Measurements from ENCODE around the gene CNTFR. TPM values are rescaled to one million over a fixed set of nuclear protein-coding genes. Genes with fewer than 3 reads are reported as not detected.
A peak's percentile ranks its signal among the peaks of the same experiment; 100 is the strongest.
"Not testable (repeated sequence)": the region's sequence is repeated elsewhere in the genome, so short reads cannot be mapped to it uniquely, and the experiment has no call there.

The CNTFR gene, protein sequence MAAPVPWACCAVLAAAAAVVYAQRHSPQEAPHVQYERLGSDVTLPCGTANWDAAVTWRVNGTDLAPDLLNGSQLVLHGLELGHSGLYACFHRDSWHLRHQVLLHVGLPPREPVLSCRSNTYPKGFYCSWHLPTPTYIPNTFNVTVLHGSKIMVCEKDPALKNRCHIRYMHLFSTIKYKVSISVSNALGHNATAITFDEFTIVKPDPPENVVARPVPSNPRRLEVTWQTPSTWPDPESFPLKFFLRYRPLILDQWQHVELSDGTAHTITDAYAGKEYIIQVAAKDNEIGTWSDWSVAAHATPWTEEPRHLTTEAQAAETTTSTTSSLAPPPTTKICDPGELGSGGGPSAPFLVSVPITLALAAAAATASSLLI
- total RNA-seq: 23.2 TPM

DNA sequence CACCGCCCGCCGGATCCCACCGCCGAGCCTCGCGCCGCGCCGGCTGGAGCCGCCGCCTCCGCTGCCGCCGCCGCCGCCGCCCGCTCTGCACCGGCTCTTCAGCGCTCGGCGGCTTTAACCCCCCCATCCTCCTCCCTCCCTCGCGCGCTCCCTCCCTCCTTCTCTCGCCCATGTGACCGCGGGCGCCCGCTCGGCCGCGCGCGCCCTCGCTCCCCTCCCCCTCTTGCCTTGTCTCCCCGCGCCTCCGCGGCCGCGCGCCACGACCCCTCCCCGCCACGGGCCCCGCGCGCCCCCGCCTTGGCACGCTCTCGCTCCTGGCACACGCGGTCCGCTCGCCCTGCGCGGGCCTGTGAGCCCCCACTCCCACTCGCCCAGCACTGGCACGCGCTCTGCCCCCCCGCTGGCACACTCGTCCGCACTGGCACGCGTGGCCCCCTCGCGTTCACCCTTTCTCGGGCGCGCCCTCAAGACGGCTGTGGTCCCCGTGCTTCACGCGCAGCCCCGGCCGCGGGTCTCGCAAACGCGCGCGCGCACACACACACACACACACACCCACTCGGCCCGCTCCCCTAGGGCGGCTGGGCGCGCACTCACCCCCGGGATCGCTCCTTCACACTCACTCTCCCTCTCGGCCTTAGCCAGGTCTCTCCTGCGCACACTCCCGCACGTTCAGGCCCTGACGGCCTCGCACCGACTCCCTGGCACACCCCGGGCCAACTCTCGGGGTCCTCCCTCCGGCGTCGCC lies at the start of gene CNTFR:
CNTFR (minus strand) TSS at position 89 of the 745 bp plus-strand sequence. CDS start 20,743 bp downstream, outside the sequence.
- DNase-seq (ENCODE audit: low spot score) (peak; percentile 81), ATAC-seq (peak; percentile 42)
- intact Hi-C loops (cut with DNase I): loop anchor here (5.0 kb wide), 3 partner anchors 43 to 183 kb away; no protein-coding TSS in a partner anchor

DNA sequence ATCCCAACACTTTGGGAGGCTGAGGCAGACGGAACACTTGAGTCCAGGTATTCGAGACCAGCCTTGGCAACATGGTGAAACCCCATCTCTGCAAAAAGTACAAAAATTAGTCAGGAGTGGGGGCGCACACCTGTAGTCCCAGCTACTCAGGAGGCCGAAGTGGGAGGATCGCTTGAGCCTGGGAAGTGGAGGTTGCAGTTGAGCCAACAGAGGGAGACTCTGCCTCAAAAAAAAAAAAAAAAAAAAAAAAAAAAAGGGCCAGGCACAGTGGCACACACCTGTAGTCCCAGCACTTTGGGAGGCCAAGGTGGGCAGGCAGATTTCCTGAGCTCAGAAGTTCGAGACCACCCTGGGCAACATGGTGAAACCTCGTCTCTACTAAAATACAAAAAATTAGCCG lies 49.8 kb upstream of the CNTFR start:
- DNase-seq (ENCODE audit: low spot score); ATAC-seq; intact Hi-C loops (cut with DNase I): not testable (repeated sequence)

DNA sequence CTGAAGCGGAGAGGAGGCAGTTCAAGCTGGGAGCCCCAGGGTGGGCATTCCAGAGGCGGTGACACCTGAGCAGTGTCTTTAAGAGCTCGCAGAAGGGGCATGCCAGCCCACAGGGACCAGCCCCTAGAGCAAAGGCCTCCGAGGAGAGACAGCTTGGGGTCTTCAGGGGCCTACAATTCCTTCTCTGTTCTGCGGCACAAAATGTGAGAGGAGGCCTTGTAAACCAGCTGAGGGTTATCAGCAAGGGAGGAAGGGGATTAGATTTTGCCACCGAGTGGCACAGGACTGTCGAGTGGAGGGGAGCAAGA lies 48.6 kb upstream of the CNTFR start:
- intact Hi-C loops (cut with DNase I): no loop called here
- ATAC-seq: no peak

DNA sequence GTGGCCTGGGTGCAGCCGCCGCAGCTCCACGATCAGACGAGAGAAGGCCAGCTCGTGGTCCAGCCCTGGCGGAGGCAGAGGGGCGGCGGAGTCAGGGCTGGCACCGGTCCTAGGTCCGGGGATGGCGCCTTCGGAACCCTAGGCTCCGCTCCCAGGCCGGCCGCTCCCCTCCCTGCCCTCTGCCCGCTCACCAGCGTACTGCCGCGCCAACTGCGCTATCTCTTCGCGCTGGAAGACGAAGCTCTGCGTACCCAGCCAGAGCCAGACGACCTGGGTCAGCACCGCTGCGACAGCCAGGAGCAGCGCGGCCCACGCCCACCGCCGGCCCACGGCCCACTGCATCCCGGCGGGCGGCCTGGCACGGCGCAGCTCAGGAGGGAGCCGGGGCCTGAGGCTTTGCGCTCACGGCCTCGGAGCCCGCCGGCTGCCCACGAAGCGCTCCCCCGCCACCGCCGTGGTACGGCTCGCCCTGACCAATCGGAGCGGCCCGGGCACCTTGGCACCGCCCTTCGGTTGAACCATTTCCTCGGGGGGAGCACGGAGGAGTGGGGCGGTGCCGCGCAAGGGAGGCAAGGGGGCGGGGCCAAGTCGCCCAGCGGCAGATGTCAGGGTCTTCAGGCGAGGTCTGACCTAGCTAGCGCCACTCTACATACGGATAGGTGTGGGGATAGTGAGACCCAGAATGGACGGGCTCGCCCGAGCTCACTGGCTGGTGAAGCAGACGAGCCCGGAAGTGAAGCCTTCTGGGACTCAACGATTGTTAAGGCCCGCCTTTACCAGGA lies 48.0 kb upstream of the CNTFR start, which contains the start of gene SIGMAR1:
SIGMAR1 (minus strand) TSS at position 432 of the 782 bp plus-strand sequence; CDS start at position 342, 90 bp downstream.
- intact Hi-C loops (cut with DNase I): no loop called here
- peak; percentile 98 for ATAC-seq
- DNase-seq (ENCODE audit: low spot score): peak; percentile 97

More for the DNA sequence above, 48.6 kb upstream of the CNTFR start:
- no peak for DNase-seq (ENCODE audit: low spot score)

DNA sequence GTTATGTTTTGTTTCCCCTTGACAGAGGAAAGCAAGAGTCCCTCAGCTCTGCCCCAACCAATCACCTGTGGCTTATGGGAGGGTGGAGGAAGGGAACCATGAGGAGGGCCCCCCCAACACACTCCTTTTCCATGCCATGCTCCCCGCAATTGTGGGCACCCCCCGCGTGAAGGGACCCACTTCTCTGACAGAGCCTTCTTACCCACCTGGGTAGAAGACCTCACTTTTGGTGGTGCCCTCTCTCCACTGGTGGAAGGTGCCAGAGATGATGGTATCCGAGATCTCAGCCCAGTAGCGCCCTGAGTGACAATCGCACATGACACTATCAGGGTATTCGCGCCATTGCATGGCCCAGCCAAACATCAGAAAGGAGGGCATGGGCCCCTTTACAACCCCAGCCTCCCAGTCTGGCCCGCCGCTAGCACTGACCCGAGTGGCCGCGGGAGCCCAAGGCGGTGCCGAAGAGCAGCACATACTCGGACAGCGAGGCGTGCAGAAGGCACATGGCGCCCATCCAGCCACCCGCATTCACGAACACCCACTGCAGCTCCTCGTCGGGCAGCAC lies 47.3 kb upstream of the CNTFR start:
- DNase-seq (ENCODE audit: low spot score): peak; percentile 76
- ATAC-seq: no peak
- intact Hi-C loops (cut with DNase I): no loop called here

DNA sequence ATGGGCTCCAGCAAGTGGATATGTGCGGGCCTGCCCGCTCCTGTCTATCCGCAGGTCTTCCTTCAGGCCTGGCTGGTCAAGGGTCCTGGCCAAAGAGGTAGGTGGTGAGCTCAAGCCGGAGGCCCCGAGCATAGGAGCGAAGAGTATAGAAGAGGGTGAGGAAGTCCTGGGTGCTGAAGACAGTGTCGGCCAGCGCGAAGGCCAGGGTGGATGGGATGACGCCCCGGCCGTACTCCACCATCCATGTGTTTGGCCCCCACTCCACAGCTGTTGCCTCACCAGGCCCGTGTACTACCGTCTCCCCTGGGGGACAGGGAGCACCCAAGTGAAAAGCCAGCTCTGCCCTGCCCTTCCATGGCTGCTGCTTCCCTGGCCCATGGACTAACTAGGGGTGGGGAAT lies 46.0 kb upstream of the CNTFR start:
- intact Hi-C loops (cut with DNase I): no loop called here
- DNase-seq (ENCODE audit: low spot score): no peak
- no peak for ATAC-seq

DNA sequence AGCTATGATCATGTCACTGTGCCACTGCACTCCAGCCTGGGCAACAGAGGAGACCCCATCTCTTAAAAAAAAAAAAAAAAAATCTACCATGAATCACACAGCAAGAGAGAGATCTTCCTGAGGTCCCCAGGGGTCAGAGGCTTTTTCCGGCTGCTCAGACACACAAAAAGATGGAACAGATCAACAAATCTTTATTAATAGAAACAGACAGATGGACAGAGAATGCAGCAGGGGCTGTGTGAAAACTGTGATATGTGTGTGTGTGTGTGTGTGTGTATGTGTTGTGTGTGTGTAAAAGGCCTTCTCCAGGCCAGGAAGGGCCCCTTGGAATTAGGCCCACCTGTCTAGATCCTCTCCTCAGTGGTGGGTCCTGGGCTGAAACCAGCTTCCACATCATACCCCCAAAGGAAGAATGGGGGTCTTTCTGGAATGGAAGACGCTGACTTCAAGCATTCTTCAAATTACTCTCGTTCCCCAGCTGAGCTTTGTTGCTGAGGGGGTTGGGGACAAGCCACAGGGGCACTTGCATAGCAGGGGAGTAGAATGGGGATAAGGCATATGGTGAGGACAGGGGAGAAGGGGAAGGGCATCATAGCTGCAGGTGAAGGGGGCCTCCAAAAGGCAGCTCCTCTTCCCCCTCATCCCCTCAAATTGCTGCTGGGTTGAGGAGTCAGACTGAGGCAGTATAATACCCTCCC lies 45.2 kb upstream of the CNTFR start:
- intact Hi-C loops (cut with DNase I): no loop called here
- ATAC-seq (no peak), DNase-seq (ENCODE audit: low spot score) (no peak)

DNA sequence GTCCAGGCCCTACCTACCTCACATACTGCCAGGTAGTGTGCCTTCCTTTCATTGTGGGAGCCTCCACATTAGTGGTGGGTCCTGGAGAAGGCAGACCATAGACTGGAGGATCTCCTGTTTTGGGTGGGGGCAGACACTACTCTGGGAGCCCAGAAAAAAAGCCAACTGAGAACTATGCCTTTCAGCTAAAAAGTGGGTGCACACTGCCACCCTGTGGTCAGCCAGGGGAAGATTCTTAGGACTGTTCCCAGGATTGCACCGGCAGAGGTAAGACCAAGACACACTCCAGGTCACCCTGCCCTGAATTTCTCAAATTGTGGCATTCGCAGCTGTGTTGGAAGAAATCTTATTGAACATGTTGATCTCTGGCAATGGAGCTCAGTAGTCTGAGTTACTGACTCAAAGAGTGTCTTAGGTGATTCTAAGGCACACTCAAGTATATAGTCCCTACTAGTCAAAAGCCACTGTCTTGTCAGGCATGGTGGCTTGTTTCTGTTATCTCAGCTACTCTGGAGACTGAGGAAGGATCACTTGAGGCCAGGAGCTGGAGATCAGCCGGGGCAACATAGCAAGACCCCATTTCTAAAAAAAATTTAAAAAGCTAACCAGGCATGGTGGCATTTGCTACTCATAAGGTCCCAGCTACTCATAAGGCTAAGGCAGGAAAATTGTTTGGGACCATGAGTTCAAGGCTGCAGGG lies 44.5 kb upstream of the CNTFR start:
- intact Hi-C loops (cut with DNase I): no loop called here
- ATAC-seq: peak; percentile 48
- DNase-seq (ENCODE audit: low spot score): peak; percentile 80

DNA sequence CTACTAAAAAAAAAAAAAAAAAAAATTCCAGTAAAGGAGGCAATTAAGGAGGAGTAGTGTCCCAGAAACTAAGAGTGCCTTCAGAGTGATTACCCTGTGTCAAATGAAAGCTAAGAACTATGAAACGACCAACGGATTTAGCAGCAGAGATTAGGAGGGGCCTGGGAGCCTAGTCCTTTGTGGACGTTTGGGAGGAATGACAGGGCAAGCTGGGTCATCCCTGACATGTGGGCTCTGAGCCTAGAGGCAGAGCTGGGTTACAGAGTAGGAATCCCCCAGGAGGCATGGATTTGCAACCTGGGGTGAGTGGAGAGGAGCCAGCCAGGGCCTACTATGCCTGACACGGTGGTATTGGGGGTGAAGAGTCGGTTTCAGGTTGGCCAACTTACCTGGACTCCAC lies 43.6 kb upstream of the CNTFR start:
- intact Hi-C loops (cut with DNase I): no loop called here
- ATAC-seq: no peak
- no peak for DNase-seq (ENCODE audit: low spot score)

DNA sequence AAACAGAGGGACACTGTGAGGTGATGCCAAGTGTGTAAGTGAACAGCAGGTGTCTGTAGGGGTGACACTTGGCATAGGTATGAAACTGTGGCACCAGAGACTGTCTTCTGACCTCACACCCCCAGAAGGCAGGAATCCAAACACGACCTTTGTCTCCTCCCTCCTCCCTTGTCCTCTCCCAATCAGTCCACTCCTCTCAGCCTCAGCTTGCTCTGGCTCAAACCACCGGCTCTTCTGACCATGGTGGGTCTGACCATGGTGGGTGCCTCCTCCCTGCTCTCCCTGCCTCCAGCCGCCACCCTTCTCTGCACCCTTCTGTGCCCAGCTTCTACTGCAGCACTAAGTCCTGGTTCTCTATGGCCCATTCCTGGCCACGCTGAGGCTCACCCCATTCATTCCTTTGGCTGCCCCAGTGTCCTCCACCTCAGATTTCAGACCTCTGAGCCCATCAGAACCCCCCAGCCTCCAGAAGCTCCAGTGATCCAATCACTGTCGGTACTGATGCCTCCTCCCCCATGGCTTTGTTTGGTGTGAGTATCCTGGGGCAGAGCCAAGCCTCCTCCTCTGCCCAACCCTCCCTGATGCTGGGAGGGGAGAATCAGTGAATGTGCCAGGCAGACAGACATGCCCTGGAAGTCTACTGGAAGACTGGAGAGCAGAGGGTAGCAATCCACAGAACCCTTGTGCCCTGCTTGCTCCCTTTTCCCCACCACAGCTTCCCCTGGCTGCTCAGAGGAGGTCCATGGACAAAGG lies 41.1 kb upstream of the CNTFR start:
- DNase-seq (ENCODE audit: low spot score): no peak
- intact Hi-C loops (cut with DNase I): no loop called here
- no peak for ATAC-seq

DNA sequence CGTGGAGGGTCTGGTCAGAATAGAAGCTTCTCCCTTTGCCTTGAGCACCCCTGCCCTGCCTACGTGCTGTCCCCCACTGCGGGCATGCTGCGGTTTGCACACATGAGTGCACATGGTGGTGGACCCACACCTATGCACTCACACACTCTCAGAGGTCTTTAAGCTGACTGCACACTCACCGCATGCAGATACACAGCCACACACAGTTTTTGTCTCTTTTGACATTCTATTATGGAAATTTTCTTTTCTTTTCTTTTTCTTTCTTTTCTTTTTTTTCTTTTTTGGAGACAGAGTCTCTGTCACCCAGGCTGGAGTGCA lies 39.9 kb upstream of the CNTFR start:
- DNase-seq (ENCODE audit: low spot score) (no peak), ATAC-seq (no peak)
- intact Hi-C loops (cut with DNase I): loop anchor here (2.0 kb wide), 1 partner anchor 17 kb away; the partner anchor contains the start of gene RPP25L

DNA sequence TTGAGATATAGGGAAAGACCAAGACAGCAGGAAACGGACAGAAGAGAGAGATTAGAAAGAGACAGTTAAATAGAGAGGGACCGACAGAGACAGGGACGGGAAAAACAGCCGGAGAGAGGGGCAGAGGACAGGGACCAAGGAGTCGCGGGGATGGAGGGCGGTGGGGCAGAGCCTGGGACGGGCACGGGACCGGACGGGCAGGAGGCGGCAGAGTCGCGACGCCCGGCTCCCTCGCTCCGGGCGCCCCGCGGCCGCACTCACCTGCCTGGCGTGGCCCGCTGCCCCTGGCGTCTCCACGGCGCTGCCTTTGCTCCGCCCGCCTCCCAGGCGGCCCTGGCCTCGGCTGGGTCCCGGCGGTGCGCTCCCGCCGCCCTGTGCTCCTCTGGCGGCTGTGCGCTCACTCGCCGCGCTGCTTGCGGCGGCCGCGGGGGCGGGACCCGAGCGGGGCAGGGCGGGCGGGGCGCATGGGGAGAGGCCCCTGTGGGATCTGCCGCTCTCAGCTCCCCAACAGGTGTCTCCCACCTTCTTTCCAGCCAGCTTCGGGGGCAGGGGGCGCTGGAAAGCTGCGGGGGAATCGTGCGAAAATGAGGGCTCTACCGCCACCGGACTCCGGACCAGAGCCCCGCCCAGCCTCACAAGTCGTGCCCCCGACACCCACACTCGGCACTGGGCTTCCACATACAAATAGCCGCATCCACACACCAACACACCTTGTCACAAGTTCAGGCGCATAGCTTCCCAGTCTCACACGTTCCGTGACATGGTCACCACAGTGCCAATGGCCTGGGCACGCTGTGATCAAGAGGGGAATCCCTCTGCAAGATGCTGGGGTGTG lies 39.3 kb upstream of the CNTFR start, which contains the start of gene ARID3C:
ARID3C (minus strand) TSS at position 411 of the 835 bp plus-strand sequence. CDS start 1,052 bp downstream, outside the sequence.
- ATAC-seq: peak; percentile 21
- intact Hi-C loops (cut with DNase I): loop anchor here (2.0 kb wide), 1 partner anchor 16 kb away; the partner anchor contains the start of gene RPP25L
- DNase-seq (ENCODE audit: low spot score): no peak

DNA sequence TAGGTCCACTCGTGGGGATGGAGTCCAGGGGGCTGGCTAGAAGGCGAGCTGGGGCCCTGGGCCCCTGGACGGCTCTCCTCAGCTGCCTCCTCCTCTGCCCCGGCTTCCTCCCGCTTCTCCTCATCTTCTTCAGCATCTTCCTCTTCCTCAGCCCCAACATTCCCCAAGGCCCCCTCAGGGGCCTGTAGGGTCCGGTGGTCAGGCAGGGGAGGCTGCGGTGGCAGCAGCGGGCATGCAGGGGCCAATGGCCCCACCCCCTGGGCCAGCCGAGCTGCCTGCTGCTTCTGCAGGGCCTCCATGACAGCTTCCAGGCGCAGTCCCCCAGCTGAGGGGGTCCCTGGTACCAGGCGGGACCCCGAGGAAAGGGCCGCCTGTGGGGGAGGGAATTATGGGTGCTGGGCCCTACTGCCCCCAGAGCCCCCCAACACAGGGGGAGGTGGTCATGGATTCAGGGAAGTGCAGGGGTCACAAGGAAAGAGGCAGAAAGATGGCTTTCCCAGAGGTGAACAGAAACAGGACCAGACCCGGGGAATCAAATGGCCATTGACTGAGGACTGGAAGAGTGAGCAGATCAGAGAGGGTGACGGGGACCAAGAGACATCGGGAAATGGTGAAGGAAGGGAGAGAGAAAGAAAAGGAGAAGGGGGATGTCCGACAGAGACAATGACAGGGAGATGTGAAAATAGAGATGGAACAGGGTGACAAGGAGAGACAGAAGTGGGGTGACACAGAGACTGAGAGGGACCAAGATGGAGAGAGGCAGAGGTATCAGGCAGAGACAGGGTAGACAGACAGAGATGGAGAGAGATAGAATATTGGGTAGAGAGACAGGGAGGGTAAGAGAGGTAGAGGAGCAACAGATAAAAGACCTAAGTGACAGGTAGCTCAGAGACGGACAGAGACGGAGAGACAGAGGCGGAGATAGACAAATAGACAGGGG lies 38.5 kb upstream of the CNTFR start:
- ATAC-seq: no peak
- intact Hi-C loops (cut with DNase I): loop anchor here (2.0 kb wide), 1 partner anchor 15 kb away; the partner anchor contains the start of gene RPP25L

DNA sequence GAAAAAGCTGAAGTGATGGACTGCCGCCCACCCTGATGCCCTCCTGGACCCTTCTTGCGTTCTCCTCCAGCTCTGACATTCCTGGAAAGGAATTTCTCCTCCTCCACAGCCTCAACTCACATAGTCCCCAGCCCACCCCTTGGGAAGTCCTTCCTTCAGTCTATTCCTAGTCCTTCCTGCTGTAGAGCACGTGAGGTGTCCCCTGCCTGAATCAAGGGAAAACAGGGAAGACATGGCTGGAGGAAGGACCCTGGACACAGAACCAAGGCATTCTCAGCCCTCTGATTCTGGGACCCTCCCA lies 35.6 kb upstream of the CNTFR start:
- ATAC-seq (no peak), DNase-seq (ENCODE audit: low spot score) (no peak)
- intact Hi-C loops (cut with DNase I): no loop called here

More for the DNA sequence above, 38.5 kb upstream of the CNTFR start:
- DNase-seq (ENCODE audit: low spot score): no peak

DNA sequence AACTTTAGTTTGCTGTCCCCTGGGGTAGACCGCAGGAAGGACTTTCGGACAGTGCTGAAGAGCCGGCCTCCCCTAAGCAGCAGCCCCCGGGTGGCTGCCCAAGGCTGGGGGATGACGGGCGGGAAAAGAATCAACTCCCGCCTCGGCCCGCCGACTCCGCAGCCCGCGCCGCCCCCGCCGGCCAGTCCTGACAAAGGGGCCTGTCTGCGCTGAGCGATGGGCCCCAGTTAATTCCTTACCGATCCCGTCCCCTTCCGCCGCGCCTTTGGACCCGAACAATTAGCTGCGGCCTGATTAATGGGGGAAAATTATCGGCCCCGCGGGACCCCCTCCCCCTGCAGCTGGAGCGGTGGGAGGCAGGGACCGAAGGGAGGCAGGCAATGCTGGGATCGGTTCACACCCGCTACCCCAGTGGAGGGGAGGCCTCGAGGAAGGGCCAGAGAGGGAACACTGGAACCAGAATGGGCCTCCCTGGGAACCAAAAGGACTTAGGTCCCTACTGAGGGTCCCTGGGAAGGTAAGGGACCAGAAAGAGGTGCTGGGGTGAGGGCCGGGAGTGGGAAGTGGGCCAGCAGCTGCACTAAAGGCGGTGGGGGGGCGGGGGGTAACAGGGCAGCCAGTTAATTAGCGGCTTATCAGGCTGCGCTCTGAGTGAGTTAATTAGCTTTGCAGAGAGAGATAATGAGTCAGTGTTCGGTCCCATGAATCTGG lies 35.1 kb upstream of the CNTFR start:
- intact Hi-C loops (cut with DNase I): no loop called here
- DNase-seq (ENCODE audit: low spot score): no peak
- no peak for ATAC-seq
